ENCODE measurements around the gene GNB4. TPM values are rescaled to one million over a fixed set of nuclear protein-coding genes. Genes with fewer than 3 reads are reported as not detected.

Gene GNB4
- total RNA-seq = 110 TPM

GRCh38 chr3:179451265-179452175 lies at the start of gene GNB4:
TSS of gene GNB4 (minus strand) at chr3:179451470. CDS start at chr3:179426200, 25,270 bp downstream.

GRCh38 chr3:179347345-179348194 lies 103.7 kb downstream of the GNB4 start, which contains the start of gene MFN1:
TSS of gene MFN1 (plus strand) at chr3:179347709. CDS start at chr3:179348852, 1,143 bp downstream.

Small RNA genes within 50 kb of the gene (small RNA-seq; reads per million reads assigned to genes)
- gene AC007620.1 = not detected

Other genes with a start within 250 kb of the GNB4 start
- 3.2 TPM for gene KCNMB3, start 200.4 kb downstream of the GNB4 start, total RNA-seq
- gene ZNF639, start 128.4 kb downstream of the GNB4 start, total RNA-seq = 80.5 TPM
- 98.7 TPM for gene MFN1, start 103.8 kb downstream of the GNB4 start, total RNA-seq
- gene ACTL6A, start 111.5 kb upstream of the GNB4 start, total RNA-seq = 23.3 TPM
- gene MRPL47, start 153.2 kb upstream of the GNB4 start, total RNA-seq = 40.6 TPM
- gene NDUFB5, start 153.3 kb upstream of the GNB4 start, total RNA-seq = 145 TPM
- 15.2 TPM for gene USP13, start 201.6 kb upstream of the GNB4 start, total RNA-seq

Measured in diencephalon (tissue), 1 donor.